Esophagus muscularis mucosa (tissue), 3 donors: ENCODE measurements around the gene IL20.

Experiments used
- CTCF ChIP-seq, 3 experiments: fragments of 200-600 bp in 2 of 3; fragments of 450-650 bp in 1 of 3; sonication (generic) in 2 of 3; IDR thresholded peaks; one replicate each; pipeline ENCODE4 v1.5.1; 2017 to 2019; ENCODE audit warnings: antibody characterized with exemption in 3 of 3, mild to moderate bottlenecking in 2 of 3, moderate library complexity in 1 of 3
- POLR2A ChIP-seq: fragments of 450-650 bp; IDR thresholded peaks from one replicate; pipeline ENCODE4 v1.6.1; 2017; ENCODE audit warnings: antibody characterized with exemption, moderate library complexity, mild to moderate bottlenecking, low read depth
- POLR2AphosphoS5 ChIP-seq, 2 donors: sonication (generic); formaldehyde crosslinking; IDR thresholded peaks; one replicate each; pipeline ENCODE4 v1.6.1; 2017; ENCODE audit warnings: antibody characterized with exemption in 2 of 2

GRCh38 chr1:206850401-206850800, 15.0 kb upstream of the IL20 start:
- TF ChIP-seq POLR2A, result no peak
- no peak for TF ChIP-seq CTCF (IDR thresholded peaks at IDR 0.05)
- no peak for TF ChIP-seq POLR2AphosphoS5 (IDR thresholded peaks at IDR 0.05)
